ENCODE results near the gene SBK3.

DNA sequence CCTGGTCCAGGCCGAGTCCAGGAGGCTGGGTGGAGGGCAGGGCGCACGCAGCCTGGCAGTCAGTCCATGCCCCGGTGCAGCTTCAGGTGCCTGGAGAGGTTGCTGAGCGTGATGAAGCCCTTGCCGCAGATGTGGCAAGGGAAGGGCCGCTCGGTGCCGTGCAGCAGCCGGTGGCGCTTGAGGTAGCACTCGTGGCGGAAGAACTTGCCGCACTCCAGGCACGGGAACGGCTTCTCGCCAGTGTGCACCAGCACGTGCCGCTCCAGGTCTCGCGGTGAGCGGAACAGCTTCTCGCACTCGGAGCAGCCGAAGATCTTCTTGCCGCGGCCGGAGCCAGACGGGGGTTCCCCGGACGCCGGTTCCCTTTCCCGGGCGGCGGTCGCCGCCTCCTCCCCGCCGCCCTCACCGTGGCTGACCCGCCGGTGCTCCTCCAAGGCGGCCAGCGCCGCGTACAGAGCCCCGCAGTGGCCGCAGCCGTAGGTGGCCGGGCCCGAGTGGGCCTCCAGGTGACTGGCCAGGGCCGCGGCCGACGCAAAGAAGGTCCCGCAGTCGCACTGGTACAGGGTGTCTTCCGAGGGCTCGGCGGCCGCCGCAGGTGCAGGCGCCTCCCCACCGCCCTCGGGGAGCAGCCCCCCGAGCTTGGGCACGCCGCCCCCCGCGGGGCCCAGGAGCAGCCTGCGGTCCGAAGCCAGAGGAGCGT lies 47.2 kb upstream of the SBK3 start:
- TF ChIP-seq CTCF (optimal IDR thresholded peaks at IDR 0.05 in 1 of 3, IDR thresholded peaks at IDR 0.05 in 1 of 3, conservative IDR thresholded peaks at IDR 0.05 in 1 of 3; ENCODE audit: extremely low read depth in 1 of 3, insufficient read depth in 2 of 3, low read length in 3 of 3): no peak
- no peak for TF ChIP-seq EZH2 (IDR thresholded peaks at IDR 0.05; ENCODE audit: low read length)

Data from keratinocyte (primary cell).